GM18517 (cell line): Measurements from ENCODE around the gene PADI4.

ENCODE experiments used
- ATAC-seq: cut with Tn5 transposase; IDR thresholded peaks from one replicate; pipeline ENCODE4 v1.9.1; 2021; ENCODE audit warnings: mild to moderate bottlenecking, moderate library complexity; ENCODE audit not compliant: unreplicated experiment

The PADI4 gene, protein sequence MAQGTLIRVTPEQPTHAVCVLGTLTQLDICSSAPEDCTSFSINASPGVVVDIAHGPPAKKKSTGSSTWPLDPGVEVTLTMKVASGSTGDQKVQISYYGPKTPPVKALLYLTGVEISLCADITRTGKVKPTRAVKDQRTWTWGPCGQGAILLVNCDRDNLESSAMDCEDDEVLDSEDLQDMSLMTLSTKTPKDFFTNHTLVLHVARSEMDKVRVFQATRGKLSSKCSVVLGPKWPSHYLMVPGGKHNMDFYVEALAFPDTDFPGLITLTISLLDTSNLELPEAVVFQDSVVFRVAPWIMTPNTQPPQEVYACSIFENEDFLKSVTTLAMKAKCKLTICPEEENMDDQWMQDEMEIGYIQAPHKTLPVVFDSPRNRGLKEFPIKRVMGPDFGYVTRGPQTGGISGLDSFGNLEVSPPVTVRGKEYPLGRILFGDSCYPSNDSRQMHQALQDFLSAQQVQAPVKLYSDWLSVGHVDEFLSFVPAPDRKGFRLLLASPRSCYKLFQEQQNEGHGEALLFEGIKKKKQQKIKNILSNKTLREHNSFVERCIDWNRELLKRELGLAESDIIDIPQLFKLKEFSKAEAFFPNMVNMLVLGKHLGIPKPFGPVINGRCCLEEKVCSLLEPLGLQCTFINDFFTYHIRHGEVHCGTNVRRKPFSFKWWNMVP

DNA sequence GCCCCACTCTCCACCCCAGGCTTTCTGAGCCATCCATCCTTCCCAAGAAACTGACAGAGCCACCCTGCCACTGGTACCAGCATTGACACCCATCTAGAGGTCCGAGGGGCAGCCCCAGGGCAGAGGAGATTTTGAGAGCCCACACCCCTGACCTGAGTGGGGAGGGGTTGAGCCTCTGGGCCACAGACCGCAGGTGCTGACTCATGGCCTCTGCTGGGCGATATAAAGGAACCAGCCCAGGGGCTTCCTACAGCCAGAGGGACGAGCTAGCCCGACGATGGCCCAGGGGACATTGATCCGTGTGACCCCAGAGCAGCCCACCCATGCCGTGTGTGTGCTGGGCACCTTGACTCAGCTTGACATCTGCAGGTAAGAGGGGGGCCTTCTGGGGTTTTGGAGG, at the start of gene PADI4:
PADI4 (plus strand) TSS at position 252 of the 400 bp plus-strand sequence; CDS start at position 278, 26 bp downstream.
- ATAC-seq: no peak

- no peak for ATAC-seq
Observed at GRCh38 chr1:17258758-17259130, 49.3 kb upstream of the PADI4 start.

DNA sequence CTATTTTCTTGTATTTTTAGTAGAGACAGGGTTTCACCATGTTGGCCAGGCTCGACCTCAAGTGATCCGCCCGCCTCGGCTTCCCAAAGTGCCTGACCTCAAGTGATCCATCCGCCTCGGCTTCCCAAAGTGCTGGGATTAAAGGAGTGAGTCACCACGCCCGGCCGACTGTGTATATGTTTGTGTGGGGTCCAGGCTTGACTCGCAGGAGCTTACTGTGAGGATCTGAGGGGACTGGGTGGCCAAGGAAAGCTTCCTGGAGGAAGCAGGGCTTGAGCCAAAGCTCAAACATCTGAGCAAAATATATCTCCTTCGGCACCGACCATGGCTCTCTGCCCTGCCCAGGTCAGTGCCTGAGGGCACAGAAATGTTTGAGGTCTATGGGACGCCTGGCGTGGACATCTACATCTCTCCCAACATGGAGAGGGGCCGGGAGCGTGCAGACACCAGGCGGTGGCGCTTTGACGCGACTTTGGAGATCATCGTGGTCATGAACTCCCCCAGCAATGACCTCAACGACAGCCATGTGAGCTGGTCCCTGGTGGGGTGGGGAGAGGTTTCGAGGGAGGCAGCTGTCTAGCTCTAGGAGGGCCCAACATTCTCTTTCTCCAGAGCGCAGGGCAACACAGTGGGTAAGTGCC, 48.6 kb upstream of the PADI4 start:
- ATAC-seq: no peak

GRCh38 chr1:17260264-17260663, 47.7 kb upstream of the PADI4 start:
- no peak for ATAC-seq

DNA sequence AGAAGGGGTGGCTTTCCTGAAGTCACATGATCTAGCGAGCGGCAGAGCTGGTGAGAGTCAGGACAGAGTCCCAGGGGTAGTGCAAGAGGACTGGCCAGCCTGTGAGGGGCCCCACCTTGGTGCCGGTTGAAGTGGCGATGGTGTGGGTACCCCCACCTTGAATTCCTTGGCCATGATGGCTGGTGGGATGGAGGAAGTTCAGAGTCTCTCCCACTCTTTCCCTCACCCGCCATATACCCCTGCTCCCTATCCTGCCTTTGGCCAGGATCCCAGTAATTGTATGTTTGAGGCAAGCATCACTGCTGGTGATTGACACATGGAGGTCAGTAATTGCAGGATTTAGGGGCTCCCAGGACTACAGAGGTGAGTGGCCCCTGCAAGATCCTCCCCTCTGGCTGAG, 47.3 kb upstream of the PADI4 start:
- no peak for ATAC-seq

DNA sequence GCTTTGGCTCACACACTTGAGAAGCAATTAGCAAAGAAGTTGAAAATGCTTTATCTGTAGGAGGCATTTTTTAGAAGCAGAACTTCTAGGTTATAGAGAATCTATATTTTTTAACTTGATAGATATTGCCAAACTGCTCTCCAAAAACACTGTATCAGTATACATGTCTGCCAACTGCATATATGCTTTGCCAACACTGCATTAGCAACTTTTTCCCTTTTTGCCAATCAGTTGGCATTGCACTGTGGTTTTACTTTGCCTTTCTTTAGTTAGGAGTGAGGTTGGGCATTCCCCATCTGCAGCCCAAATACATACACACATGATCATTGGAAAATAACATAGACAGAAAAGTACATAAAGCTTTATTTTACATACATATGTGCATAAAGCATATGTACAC, 44.1 kb upstream of the PADI4 start:
- no peak for ATAC-seq

- no peak for ATAC-seq
Observed at GRCh38 chr1:17264470-17264869, 43.5 kb upstream of the PADI4 start.

DNA sequence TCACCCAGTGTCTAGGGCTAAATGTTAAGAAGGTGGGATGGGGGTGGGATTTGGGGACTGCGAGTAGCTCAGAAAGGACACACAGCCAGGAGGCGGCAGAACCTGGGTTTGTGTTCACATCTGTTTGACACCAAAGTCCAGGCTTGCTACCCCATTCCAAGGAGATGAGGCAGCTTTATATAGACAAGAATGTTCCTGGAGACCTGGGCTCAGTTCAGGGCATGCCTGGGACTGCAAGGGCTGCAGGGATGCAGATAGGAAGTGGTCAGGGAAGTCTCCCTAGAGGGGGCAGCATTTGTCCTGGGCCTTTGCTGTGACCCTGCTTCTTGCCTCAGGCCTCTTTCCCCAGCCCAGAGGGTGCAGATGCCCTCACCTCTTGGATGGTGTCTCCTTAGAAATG, 42.8 kb upstream of the PADI4 start:
- no peak for ATAC-seq

GRCh38 chr1:17265950-17266349, 42.0 kb upstream of the PADI4 start:
- ATAC-seq: no peak

DNA sequence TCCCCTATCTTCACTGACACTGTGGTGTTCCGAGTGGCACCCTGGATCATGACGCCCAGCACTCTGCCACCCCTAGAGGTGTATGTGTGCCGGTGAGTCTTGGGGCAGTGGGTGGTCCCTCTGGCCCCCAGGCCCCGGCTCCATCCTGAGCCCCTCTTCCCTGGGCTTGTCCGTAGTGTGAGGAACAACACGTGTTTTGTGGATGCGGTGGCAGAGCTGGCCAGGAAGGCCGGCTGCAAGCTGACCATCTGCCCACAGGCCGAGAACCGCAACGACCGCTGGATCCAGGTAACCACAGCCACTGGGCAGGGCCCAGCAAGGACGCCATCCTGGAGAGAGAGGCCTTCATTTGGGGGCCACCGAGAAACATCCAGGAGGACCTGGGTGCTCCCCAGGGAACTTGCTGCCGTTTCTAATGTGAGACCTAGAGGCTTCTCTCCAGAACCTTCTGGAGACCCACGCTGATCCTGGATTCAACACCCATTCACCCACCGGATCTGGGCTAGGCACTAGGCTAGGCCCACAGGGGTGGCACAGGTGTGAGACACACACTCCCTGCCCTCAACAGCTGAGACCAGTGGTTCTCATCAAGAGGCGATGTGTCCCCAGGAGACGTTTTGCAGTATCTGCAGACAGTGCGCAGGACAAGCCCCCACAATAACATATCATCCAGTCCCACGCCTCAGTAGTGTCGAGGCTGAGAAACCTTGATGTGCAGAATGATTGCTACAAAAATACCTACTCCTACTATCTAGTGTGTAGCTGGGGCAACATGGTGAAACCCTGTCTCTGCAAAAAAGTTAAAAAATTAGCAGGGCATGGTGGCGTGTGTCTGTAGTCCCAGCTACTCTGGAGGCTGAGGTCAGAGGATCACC, 36.9 kb upstream of the PADI4 start:
- no peak for ATAC-seq

DNA sequence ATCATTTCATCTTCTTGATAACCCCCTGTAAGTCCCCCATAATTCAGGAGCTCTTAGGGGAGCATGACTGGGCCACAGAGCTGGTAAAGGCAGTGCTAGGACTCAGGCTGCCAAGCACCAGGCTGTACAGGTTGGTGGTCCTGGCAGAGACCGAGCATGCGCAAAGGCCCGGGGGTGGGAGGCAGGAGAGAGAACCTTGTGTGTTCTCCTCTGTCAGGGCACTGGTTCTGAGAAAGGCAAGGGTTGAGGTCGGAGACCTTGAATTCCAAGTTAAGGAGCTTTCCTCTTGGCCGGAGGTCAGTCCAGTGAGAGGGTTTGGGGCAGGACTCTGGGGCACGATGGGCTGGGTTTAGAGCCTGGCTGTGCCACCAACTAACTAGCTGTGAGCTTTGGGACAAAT, 35.9 kb upstream of the PADI4 start:
- no peak for ATAC-seq

DNA sequence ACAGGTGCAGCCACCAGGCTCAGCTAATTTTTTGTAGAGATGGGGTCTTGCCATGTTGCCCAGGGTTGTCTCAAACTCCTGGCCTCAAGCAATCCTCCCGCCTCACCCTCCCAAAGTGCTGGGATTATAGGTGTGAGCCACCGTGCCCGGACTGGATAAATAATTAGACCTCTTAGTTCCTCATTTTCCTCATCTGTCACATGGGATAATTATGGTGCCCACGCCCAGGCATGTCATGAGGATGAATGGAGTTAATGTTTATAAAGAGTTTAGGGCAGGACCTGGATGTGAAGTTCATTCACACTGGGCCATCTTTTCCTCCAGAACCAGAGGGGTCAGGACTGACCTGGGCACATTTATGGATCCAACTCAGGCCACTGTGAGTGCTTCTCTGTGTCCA, 35.4 kb upstream of the PADI4 start:
- no peak for ATAC-seq

- no peak for ATAC-seq
Observed at GRCh38 chr1:17273096-17273495, 34.9 kb upstream of the PADI4 start.

- no peak for ATAC-seq
Observed at GRCh38 chr1:17274186-17275170, 33.5 kb upstream of the PADI4 start.

DNA sequence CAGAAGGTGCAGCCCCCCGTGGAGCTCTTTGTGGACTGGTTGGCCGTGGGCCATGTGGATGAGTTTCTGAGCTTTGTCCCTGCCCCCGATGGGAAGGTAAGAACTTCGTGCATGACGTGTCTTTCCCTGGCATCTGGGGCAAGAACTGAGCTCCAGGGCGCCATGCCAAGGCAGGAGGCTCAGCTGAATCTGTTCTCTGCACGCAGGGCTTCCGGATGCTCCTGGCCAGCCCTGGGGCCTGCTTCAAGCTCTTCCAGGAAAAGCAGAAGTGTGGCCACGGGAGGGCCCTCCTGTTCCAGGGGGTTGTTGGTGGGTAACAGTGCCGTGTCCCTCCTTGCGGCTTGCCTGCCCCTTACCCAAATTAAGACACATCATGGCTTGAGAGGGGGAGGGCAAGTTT, 31.4 kb upstream of the PADI4 start:
- no peak for ATAC-seq

DNA sequence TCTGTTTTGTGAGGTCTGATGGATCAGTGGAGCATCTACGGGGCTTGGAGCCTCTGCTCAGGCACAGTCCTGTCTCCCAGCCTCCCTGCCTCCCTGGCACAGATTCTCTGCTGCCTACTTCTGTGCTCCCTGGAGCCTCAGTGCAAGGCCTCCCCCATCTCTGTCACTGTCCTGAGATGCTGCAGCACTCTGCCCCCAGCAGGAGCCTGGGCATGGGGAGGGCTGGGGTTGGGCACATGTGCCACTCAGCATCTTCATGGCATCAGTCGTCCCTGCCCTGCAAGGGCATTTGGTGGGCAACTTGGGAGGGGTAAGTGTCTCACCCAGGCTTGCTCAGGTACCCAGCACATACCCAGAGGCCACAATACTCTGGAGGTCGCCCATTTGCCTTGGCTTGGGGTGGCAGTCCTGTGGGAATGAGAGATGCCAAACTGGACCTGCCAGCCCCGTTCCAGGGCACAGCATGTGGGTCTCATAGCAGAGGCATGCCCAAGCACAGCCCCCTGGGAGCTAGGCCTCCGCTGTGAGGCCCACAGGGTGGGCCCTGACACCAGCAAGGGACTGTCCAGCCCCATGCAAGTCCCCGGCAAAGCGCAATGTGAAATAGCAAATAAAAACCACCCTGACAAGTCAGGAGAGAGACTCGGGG, 30.4 kb upstream of the PADI4 start:
- no peak for ATAC-seq

- no peak for ATAC-seq
Observed at GRCh38 chr1:17278996-17279830, 28.8 kb upstream of the PADI4 start.

DNA sequence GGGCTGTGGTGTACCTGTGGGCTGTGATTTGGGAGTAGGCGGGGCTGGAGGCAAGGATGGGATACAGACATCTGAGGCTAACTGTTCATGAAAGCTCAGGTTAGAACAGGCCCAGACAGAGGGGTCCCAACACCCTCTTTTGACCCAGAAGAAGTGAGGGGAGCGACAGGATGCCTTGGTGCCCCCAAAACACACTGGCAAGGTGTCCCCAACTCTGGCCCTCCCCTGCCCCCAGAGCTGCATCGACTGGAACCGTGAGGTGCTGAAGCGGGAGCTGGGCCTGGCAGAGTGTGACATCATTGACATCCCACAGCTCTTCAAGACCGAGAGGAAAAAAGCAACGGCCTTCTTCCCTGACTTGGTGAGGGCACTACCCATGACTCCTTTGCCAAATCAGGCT, 27.6 kb upstream of the PADI4 start:
- no peak for ATAC-seq

DNA sequence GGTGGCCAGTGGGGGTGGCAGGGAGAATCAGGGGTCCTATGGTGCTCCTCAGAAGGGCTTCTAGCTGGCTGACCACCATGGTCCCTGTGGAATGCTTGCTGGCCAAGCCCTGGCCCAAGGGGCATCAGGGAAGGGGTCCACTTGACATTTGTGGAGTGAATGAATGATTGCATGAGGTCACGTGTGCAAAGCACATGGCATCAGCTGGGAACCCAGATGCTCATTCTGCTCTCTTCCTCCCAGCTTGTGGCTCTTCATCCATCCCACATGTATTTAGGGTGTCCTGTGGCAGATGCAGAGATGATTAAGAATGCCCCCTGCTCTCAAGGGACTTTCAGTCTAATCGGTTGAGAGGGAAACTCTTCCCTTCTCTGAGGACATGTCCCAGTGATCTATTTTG, 27.1 kb upstream of the PADI4 start:
- ATAC-seq: no peak
